ENCODE measurements around the gene SPOCK1. TPM values are rescaled to one million over a fixed set of nuclear protein-coding genes. Genes with fewer than 3 reads are reported as not detected.

The SPOCK1 gene
- total RNA-seq, 2 donors from 2014 or later: not detected

- Mint-ChIP-seq H3K36me3 (ENCODE audit: insufficient read depth in 2 of 2) (no peaks in the 10 kb centered on the region), H3K4me1 (ENCODE audit: low read depth) (no peaks in the 10 kb centered on the region), H3K4me3 (no peak overlapping the region), H3K27me3 (ENCODE audit: low read depth) (peaks cover 10% of the 10 kb centered on the region), H3K9me3 (peaks cover 2 to 4% of the 10 kb centered on the region in 2 donors), H3K27ac (no peak overlapping the region)
- DNase-seq: no peak
- ATAC-seq (replicated peaks in 1 of 2): no peak
Measured at GRCh38 chr5:137209232-137209809, 289.8 kb downstream of the SPOCK1 start.

- Mint-ChIP-seq H3K27ac (no peak overlapping the region), H3K4me3 (no peak overlapping the region), H3K36me3 (ENCODE audit: insufficient read depth in 2 of 2) (no peaks in the 10 kb centered on the region), H3K4me1 (ENCODE audit: low read depth) (no peaks in the 10 kb centered on the region), H3K27me3 (ENCODE audit: low read depth) (peaks cover 12% of the 10 kb centered on the region), H3K9me3 (peaks cover 2 to 4% of the 10 kb centered on the region in 2 donors)
- ATAC-seq (replicated peaks in 1 of 2) (no peak), DNase-seq (no peak)
Measured at GRCh38 chr5:137207023-137207760, 291.9 kb downstream of the SPOCK1 start.

GRCh38 chr5:137206030-137206715, 293.0 kb downstream of the SPOCK1 start:
- Mint-ChIP-seq H3K27ac (no peak overlapping the region), H3K9me3 (peaks cover 2 to 4% of the 10 kb centered on the region in 2 donors), H3K36me3 (ENCODE audit: insufficient read depth in 2 of 2) (no peaks in the 10 kb centered on the region), H3K4me3 (no peak overlapping the region), H3K27me3 (ENCODE audit: low read depth) (peaks cover 12% of the 10 kb centered on the region), H3K4me1 (ENCODE audit: low read depth) (no peaks in the 10 kb centered on the region)
- no peak for ATAC-seq (replicated peaks in 1 of 2)
- DNase-seq: no peak

- Mint-ChIP-seq H3K36me3 (ENCODE audit: insufficient read depth in 2 of 2) (no peaks in the 10 kb centered on the region), H3K9me3 (peaks cover 0 to 4% of the 10 kb centered on the region in 2 donors)
- peak in 1 of 2 donors; percentile 62 for ATAC-seq (replicated peaks in 1 of 2)
Measured at GRCh38 chr5:137205231-137206027, 293.7 kb downstream of the SPOCK1 start.

GRCh38 chr5:137203011-137203632, 296.0 kb downstream of the SPOCK1 start:
- Mint-ChIP-seq H3K36me3 (ENCODE audit: insufficient read depth in 2 of 2) (no peaks in the 10 kb centered on the region), H3K27ac (no peak overlapping the region), H3K27me3 (ENCODE audit: low read depth) (peaks cover 20% of the 10 kb centered on the region), H3K4me1 (ENCODE audit: low read depth) (no peaks in the 10 kb centered on the region), H3K9me3 (peaks cover 0 to 6% of the 10 kb centered on the region in 2 donors), H3K4me3 (no peak overlapping the region)
- DNase-seq: no peak
- no peak for ATAC-seq (replicated peaks in 1 of 2)

More at GRCh38 chr5:137205231-137206027, 293.7 kb downstream of the SPOCK1 start:
- H3K27ac Mint-ChIP-seq: no peak overlapping the region
- H3K4me3 Mint-ChIP-seq: no peak overlapping the region
- peaks cover 12% of the 10 kb centered on the region for H3K27me3 Mint-ChIP-seq (ENCODE audit: low read depth)
- H3K4me1 Mint-ChIP-seq (ENCODE audit: low read depth): no peaks in the 10 kb centered on the region
- no peak for DNase-seq

GRCh38 chr5:137201876-137202275, 297.2 kb downstream of the SPOCK1 start:
- H3K27me3 Mint-ChIP-seq (ENCODE audit: low read depth): peaks cover 20% of the 10 kb centered on the region
- no peak overlapping the region for H3K27ac Mint-ChIP-seq
- ATAC-seq (replicated peaks in 1 of 2) (no peak), DNase-seq (no peak)
- no peak overlapping the region for H3K4me3 Mint-ChIP-seq
- H3K4me1 Mint-ChIP-seq (ENCODE audit: low read depth): no peaks in the 10 kb centered on the region
- H3K9me3 Mint-ChIP-seq: peaks cover 0 to 6% of the 10 kb centered on the region in 2 donors
- no peaks in the 10 kb centered on the region for H3K36me3 Mint-ChIP-seq (ENCODE audit: insufficient read depth in 2 of 2)

- DNase-seq: no peak
- ATAC-seq (replicated peaks in 1 of 2): no peak
- H3K9me3 Mint-ChIP-seq: peaks cover 0 to 6% of the 10 kb centered on the region in 2 donors
- no peak overlapping the region for H3K4me3 Mint-ChIP-seq
- H3K27ac Mint-ChIP-seq: no peak overlapping the region
- H3K27me3 Mint-ChIP-seq (ENCODE audit: low read depth): peaks cover 20% of the 10 kb centered on the region
- H3K4me1 Mint-ChIP-seq (ENCODE audit: low read depth): no peaks in the 10 kb centered on the region
- H3K36me3 Mint-ChIP-seq (ENCODE audit: insufficient read depth in 2 of 2): no peaks in the 10 kb centered on the region
Measured at GRCh38 chr5:137200906-137201700, 298.0 kb downstream of the SPOCK1 start.

GRCh38 chr5:137199966-137200365, 299.2 kb downstream of the SPOCK1 start:
- Mint-ChIP-seq H3K27me3 (ENCODE audit: low read depth) (peaks cover 16% of the 10 kb centered on the region), H3K27ac (no peak overlapping the region), H3K36me3 (ENCODE audit: insufficient read depth in 2 of 2) (no peaks in the 10 kb centered on the region), H3K9me3 (peaks cover 0 to 6% of the 10 kb centered on the region in 2 donors), H3K4me3 (no peak overlapping the region), H3K4me1 (ENCODE audit: low read depth) (no peaks in the 10 kb centered on the region)
- DNase-seq: no peak
- peak in 1 of 2 donors; percentile 9 for ATAC-seq (replicated peaks in 1 of 2)

GRCh38 chr5:137199201-137199600, 299.9 kb downstream of the SPOCK1 start:
- peak in 1 of 2 donors; percentile 26 for ATAC-seq (replicated peaks in 1 of 2)
- no peaks in the 10 kb centered on the region for H3K36me3 Mint-ChIP-seq (ENCODE audit: insufficient read depth in 2 of 2)
- peaks cover 9% of the 10 kb centered on the region for H3K27me3 Mint-ChIP-seq (ENCODE audit: low read depth)
- no peak overlapping the region for H3K4me3 Mint-ChIP-seq
- no peaks in the 10 kb centered on the region for H3K4me1 Mint-ChIP-seq (ENCODE audit: low read depth)
- no peak for DNase-seq
- no peak overlapping the region for H3K27ac Mint-ChIP-seq
- peaks cover 0 to 3% of the 10 kb centered on the region in 2 donors for H3K9me3 Mint-ChIP-seq

- DNase-seq (no peak), ATAC-seq (replicated peaks in 1 of 2) (no peak)
- Mint-ChIP-seq H3K27ac (no peak overlapping the region), H3K9me3 (peaks cover 0 to 3% of the 10 kb centered on the region in 2 donors), H3K4me3 (no peak overlapping the region), H3K4me1 (ENCODE audit: low read depth) (no peaks in the 10 kb centered on the region), H3K27me3 (ENCODE audit: low read depth) (peaks cover 8% of the 10 kb centered on the region), H3K36me3 (ENCODE audit: insufficient read depth in 2 of 2) (no peaks in the 10 kb centered on the region)
Measured at GRCh38 chr5:137195483-137195882, 303.6 kb downstream of the SPOCK1 start.

GRCh38 chr5:137194300-137194699, 304.8 kb downstream of the SPOCK1 start:
- DNase-seq (no peak), ATAC-seq (replicated peaks in 1 of 2) (no peak)
- Mint-ChIP-seq H3K36me3 (ENCODE audit: insufficient read depth in 2 of 2) (no peaks in the 10 kb centered on the region), H3K27me3 (ENCODE audit: low read depth) (no peaks in the 10 kb centered on the region), H3K4me1 (ENCODE audit: low read depth) (no peaks in the 10 kb centered on the region), H3K4me3 (no peak overlapping the region), H3K27ac (no peak overlapping the region), H3K9me3 (no peaks in the 10 kb centered on the region)

- Mint-ChIP-seq H3K4me3 (no peak overlapping the region), H3K36me3 (ENCODE audit: insufficient read depth in 2 of 2) (no peaks in the 10 kb centered on the region), H3K27ac (no peak overlapping the region), H3K4me1 (ENCODE audit: low read depth) (no peaks in the 10 kb centered on the region), H3K27me3 (ENCODE audit: low read depth) (no peaks in the 10 kb centered on the region), H3K9me3 (no peaks in the 10 kb centered on the region)
- ATAC-seq (replicated peaks in 1 of 2): no peak
- DNase-seq: no peak
Measured at GRCh38 chr5:137192293-137192743, 306.8 kb downstream of the SPOCK1 start.

Data from activated T-cell treated with anti-CD3 and anti-CD28 coated beads, Interleukin-2, amount 50 U/mL, for 72 hours (primary cell).